Measurements from ENCODE around the gene CIDEB. TPM values are rescaled to one million over a fixed set of nuclear protein-coding genes. Genes with fewer than 3 reads are reported as not detected.

Gene CIDEB
- total RNA-seq, 1 experiment from 2014 or later = 0.22 TPM

- intact Hi-C loops (cut with micrococcal nuclease) = loop anchor here (10.0 kb wide), 1 partner anchor 305 kb away; the partner anchor contains the start of gene DHRS4L2
- H3K9me2 ChIP-seq (ENCODE audit: insufficient read depth) = no peaks in the 10 kb centered on the region
- H3K36me3 ChIP-seq (ENCODE audit: control insufficient read depth in 1 of 2, insufficient read depth in 2 of 2, low read length in 2 of 2) = peaks cover 8 to 15% of the 10 kb centered on the region in 2 experiments; a peak in 3 of 4 replicates
Observed at GRCh38 chr14:24289649-24290280, 18.0 kb downstream of the CIDEB start.

GRCh38 chr14:24286996-24287395 lies 20.8 kb downstream of the CIDEB start:
- ChIA-PET RAD21 (ENCODE audit: low non-redundant PET in 1 of 2, low total read pairs in 2 of 2, uncharacterized antibody in 2 of 2, unreplicated experiment in 2 of 2) (no interaction called here), CTCF (no interaction called here), POLR2A (no interaction called here)
- no peak for DNase-seq (ENCODE audit: low read depth, low spot score)
- Histone ChIP-seq H3K4me1 (ENCODE audit: control insufficient read depth in 1 of 2, insufficient read depth in 2 of 2, low read length in 2 of 2) (no peaks in the 10 kb centered on the region), H3K79me2 (ENCODE audit: insufficient read depth, low read length) (no peaks in the 10 kb centered on the region), H3K27ac (ENCODE audit: low read depth, low read length) (no peak overlapping the region), H3K27me3 (ENCODE audit: insufficient read depth, low read length) (no peaks in the 10 kb centered on the region), H3K9me2 (ENCODE audit: insufficient read depth) (no peaks in the 10 kb centered on the region), H4K20me1 (ENCODE audit: insufficient read depth) (no peaks in the 10 kb centered on the region), H3K36me3 (ENCODE audit: control insufficient read depth in 1 of 2, insufficient read depth in 2 of 2, low read length in 2 of 2) (peaks cover 6% of the 10 kb centered on the region in 2 experiments; a peak in 3 of 4 replicates), H2AFZ (ENCODE audit: low read depth, low read length, poor library complexity, severe bottlenecking) (no peak overlapping the region), H3K9ac (ENCODE audit: low read length) (no peak overlapping the region), H3K4me2 (ENCODE audit: low read length) (no peak overlapping the region), H3K4me3 (replicated peaks in 1 of 2; ENCODE audit: low read depth in 1 of 2, low read length in 2 of 2) (no peak overlapping the region), H3K9me3 (ENCODE audit: control insufficient read depth in 1 of 2, insufficient read depth in 1 of 2, low read depth in 1 of 2, low read length in 2 of 2) (no peaks in the 10 kb centered on the region)
- no peak for ATAC-seq
- intact Hi-C loops (cut with micrococcal nuclease) = no loop called here
- no TSS peak for BruUV-seq (replicated peaks)
- TF ChIP-seq CBX3 (IDR thresholded peaks at IDR 0.05; ENCODE audit: low read depth) (no peak), ZNF274 (IDR thresholded peaks at IDR 0.05; ENCODE audit: low read depth, low read length) (no peak), EZH2 (IDR thresholded peaks at IDR 0.05) (no peak)

More at GRCh38 chr14:24289649-24290280, 18.0 kb downstream of the CIDEB start:
- H3K79me2 ChIP-seq (ENCODE audit: insufficient read depth, low read length) = no peaks in the 10 kb centered on the region
- H2AFZ ChIP-seq (ENCODE audit: low read depth, low read length, poor library complexity, severe bottlenecking) = no peak overlapping the region
- POLR2A ChIA-PET = no interaction called here
- no peak for ATAC-seq
- H3K9me3 ChIP-seq (ENCODE audit: control insufficient read depth in 1 of 2, insufficient read depth in 1 of 2, low read depth in 1 of 2, low read length in 2 of 2) = no peaks in the 10 kb centered on the region
- TF ChIP-seq CEBPB (IDR thresholded peaks at IDR 0.05; ENCODE audit: low read depth) = no peak
- no peak for TF ChIP-seq TCF7L2 (IDR thresholded peaks at IDR 0.05; ENCODE audit: borderline replicate concordance, extremely low read depth, insufficient read depth, insufficient read length)
- TF ChIP-seq RAD21 (IDR thresholded peaks at IDR 0.05; ENCODE audit: low read depth) = no peak
- no peak for TF ChIP-seq JUND (IDR thresholded peaks at IDR 0.05)
- no peak for TF ChIP-seq CBX3 (IDR thresholded peaks at IDR 0.05; ENCODE audit: low read depth)
- no peak overlapping the region for H3K4me2 ChIP-seq (ENCODE audit: low read length)
- RAD21 ChIA-PET (ENCODE audit: low non-redundant PET in 1 of 2, low total read pairs in 2 of 2, uncharacterized antibody in 2 of 2, unreplicated experiment in 2 of 2) = no interaction called here
- no peak for DNase-seq (ENCODE audit: low read depth, low spot score)
- no peaks in the 10 kb centered on the region for H3K27me3 ChIP-seq (ENCODE audit: insufficient read depth, low read length)
- no peak overlapping the region for H3K4me3 ChIP-seq (replicated peaks in 1 of 2; ENCODE audit: low read depth in 1 of 2, low read length in 2 of 2)
- H3K27ac ChIP-seq (ENCODE audit: low read depth, low read length) = no peak overlapping the region
- no TSS peak for BruUV-seq (replicated peaks)
- no peak overlapping the region for H3K9ac ChIP-seq (ENCODE audit: low read length)
- CTCF ChIA-PET = interaction anchor here (1.0 to 1.2 kb wide), 2 partner anchors 10 to 18 kb away, joined by 3 to 4 read pairs; partner anchors contain the start of genes CIDEB, DHRS1 and NOP9
- H4K20me1 ChIP-seq (ENCODE audit: insufficient read depth) = no peaks in the 10 kb centered on the region
- no peaks in the 10 kb centered on the region for H3K4me1 ChIP-seq (ENCODE audit: control insufficient read depth in 1 of 2, insufficient read depth in 2 of 2, low read length in 2 of 2)

All from HCT116 (cell line).